HEK293 (cell line): ENCODE data around the gene ING4.

Source experiments
- CTCF ChIA-PET: fragments of 350-600 bp; formaldehyde crosslinking; extraction: SDS; loops from one replicate; lab custom pipeline; 2021; ENCODE audit warnings: antibody characterized with exemption; lab: Yijun Ruan, JAX
- POLR2A ChIA-PET: fragments of 300-600 bp; formaldehyde crosslinking; extraction: SDS; loops from one replicate; lab custom pipeline; 2020; ENCODE audit warnings: antibody characterized with exemption, inconsistent platforms; lab: Yijun Ruan, JAX
- H3K27ac ChIP-seq: fragments of 200-500 bp; sonication (Bioruptor generic); 2 replicates; pipeline ENCODE4 v1.5.1; 2014; ENCODE audit warnings: low read depth, low read length, control low read depth, inconsistent platforms; ENCODE audit errors: extremely low read depth
- H3K36me3 ChIP-seq, 2 experiments: fragments of 200-500 bp in 1 of 2; sonication (Bioruptor generic) in 1 of 2; 1 replicate in 1 of 2; 2 replicates in 1 of 2; pipeline ENCODE4 v1.5.1; 2014 to 2017; ENCODE audit warnings: inconsistent platforms in 2 of 2, low read length in 2 of 2; ENCODE audit not compliant: control insufficient read depth in 2 of 2, insufficient read depth in 1 of 2
- H3K4me1 ChIP-seq: fragments of 200-500 bp; sonication (Bioruptor generic); 2 replicates; pipeline ENCODE4 v1.5.1; 2014; ENCODE audit warnings: mild to moderate bottlenecking, low read length, inconsistent platforms; ENCODE audit not compliant: control insufficient read depth, insufficient read depth
- H3K4me3 ChIP-seq: 2 replicates; pipeline ENCODE4 v1.5.1; 2011; ENCODE audit warnings: low read depth, mild to moderate bottlenecking, control low read depth, low read length, moderate library complexity
- H3K9me3 ChIP-seq: fragments of 200-500 bp; sonication (Bioruptor generic); 2 replicates; pipeline ENCODE4 v1.5.1; 2014; ENCODE audit warnings: low read depth, low read length, inconsistent platforms; ENCODE audit not compliant: control insufficient read depth, insufficient read depth
- GLI2 ChIP-seq: fragments of 450-650 bp; formaldehyde crosslinking; IDR thresholded peaks from 2 replicates; pipeline ENCODE4; 2017; ENCODE audit warnings: missing biosample characterization, missing genetic modification characterization, low read depth, borderline replicate concordance
- GLIS1 ChIP-seq: fragments of 450-650 bp; formaldehyde crosslinking; IDR thresholded peaks from 2 replicates; pipeline ENCODE4 v1.5.1; 2016; ENCODE audit warnings: missing biosample characterization, missing genetic modification characterization
- HOXD13 ChIP-seq: sonication (generic); formaldehyde crosslinking; IDR thresholded peaks from 2 replicates; pipeline ENCODE4 v1.8.0; 2022; ENCODE audit warnings: missing genetic modification reagents, borderline replicate concordance
- ZBTB8A ChIP-seq: fragments of 450-650 bp; formaldehyde crosslinking; IDR thresholded peaks from 2 replicates; pipeline ENCODE4 v1.5.1; 2016; ENCODE audit warnings: missing biosample characterization, missing genetic modification characterization
- ZNF155 ChIP-seq: fragments of 450-650 bp; formaldehyde crosslinking; IDR thresholded peaks from 2 replicates; pipeline ENCODE4 v1.5.1; 2016; ENCODE audit warnings: missing biosample characterization, missing genetic modification characterization
- ZNF292 ChIP-seq: fragments of 450-650 bp; formaldehyde crosslinking; IDR thresholded peaks from 2 replicates; pipeline ENCODE4 v1.5.1; 2016; ENCODE audit warnings: low read depth, missing biosample characterization, missing genetic modification characterization, borderline replicate concordance
- ZNF311 ChIP-seq: fragments of 450-650 bp; formaldehyde crosslinking; IDR thresholded peaks from 2 replicates; pipeline ENCODE4 v1.5.1; 2017; ENCODE audit warnings: missing biosample characterization, missing genetic modification characterization, borderline replicate concordance
- ZNF426 ChIP-seq: fragments of 450-650 bp; formaldehyde crosslinking; IDR thresholded peaks from 2 replicates; pipeline ENCODE4 v1.5.1; 2017; ENCODE audit warnings: missing biosample characterization, missing genetic modification characterization, mild to moderate bottlenecking, inconsistent platforms, moderate library complexity
- ZNF449 ChIP-seq: fragments of 450-650 bp; formaldehyde crosslinking; IDR thresholded peaks from 2 replicates; pipeline ENCODE4 v1.5.1; 2017; ENCODE audit warnings: missing biosample characterization, mild to moderate bottlenecking, missing genetic modification characterization, moderate library complexity
- ZNF623 ChIP-seq: fragments of 450-650 bp; formaldehyde crosslinking; IDR thresholded peaks from 2 replicates; pipeline ENCODE4 v1.5.1; 2016; ENCODE audit warnings: missing biosample characterization, missing genetic modification characterization
- ZNF768 ChIP-seq: fragments of 450-650 bp; formaldehyde crosslinking; IDR thresholded peaks from 2 replicates; pipeline ENCODE4 v1.5.1; 2018; ENCODE audit warnings: missing biosample characterization, mild to moderate bottlenecking, missing genetic modification characterization
- ZSCAN4 ChIP-seq: fragments of 450-650 bp; formaldehyde crosslinking; IDR thresholded peaks from 2 replicates; pipeline ENCODE4 v1.5.1; 2017; ENCODE audit warnings: missing biosample characterization, missing genetic modification characterization
- ZSCAN5A ChIP-seq: fragments of 450-650 bp; formaldehyde crosslinking; IDR thresholded peaks from 2 replicates; pipeline ENCODE4 v1.5.1; 2016; ENCODE audit warnings: missing biosample characterization, missing genetic modification characterization

Gene ING4

GRCh38 chr12:6696690-6697583 lies 34.0 kb upstream of the ING4 start:
- Histone ChIP-seq H3K4me3 (no peak overlapping the region), H3K27ac (no peak overlapping the region), H3K36me3 (peaks cover 0 to 20% of the 10 kb centered on the region in 2 experiments; a peak in 1 of 3 replicates), H3K4me1 (no peaks in the 10 kb centered on the region), H3K9me3 (no peaks in the 10 kb centered on the region)
- TF ChIP-seq ZNF449 (tag by site-specific recombination) (no peak), GLI2 (tag by site-specific recombination) (no peak), HOXD13 (CRISPR knock-in tag) (no peak), ZNF155 (tag by site-specific recombination) (no peak), ZSCAN4 (no peak), ZNF426 (tag by site-specific recombination) (no peak), ZSCAN5A (tag by site-specific recombination) (no peak), ZNF292 (tag by site-specific recombination) (no peak), ZNF768 (tag by site-specific recombination) (no peak)
- ChIA-PET CTCF (interaction anchor here (0.5 to 1.5 kb wide), 4 partner anchors 24 to 411 kb away, joined by 3 to 5 read pairs (median 4); no protein-coding TSS in a partner anchor), POLR2A (interaction anchor here (0.5 to 1.0 kb wide), 3 partner anchors 69 to 117 kb away, joined by 3 to 12 read pairs (median 4); no protein-coding TSS in a partner anchor)

- ChIA-PET POLR2A (interaction anchor here (0.7 to 1.5 kb wide), 2 partner anchors 71 to 82 kb away, joined by 3 read pairs; no protein-coding TSS in a partner anchor), CTCF (interaction anchor here (0.6 to 1.5 kb wide), 7 partner anchors 11 to 132 kb away, joined by 3 to 5 read pairs (median 3); partner anchors contain the start of gene COPS7A)
- H3K4me1 ChIP-seq: 0 out of 2 replicates have a peak, but pooled peaks cover under 1% of the 10 kb centered on the region
- H3K36me3 ChIP-seq: peaks cover 0 to 24% of the 10 kb centered on the region in 2 experiments; a peak in 1 of 3 replicates
- H3K9me3 ChIP-seq: no peaks in the 10 kb centered on the region
- TF ChIP-seq ZBTB8A (tag by site-specific recombination) (no peak), GLIS1 (tag by site-specific recombination) (peak; percentile 50; the same call in 1 of the 2 replicates)
- H3K27ac ChIP-seq: no peak overlapping the region
- no peak overlapping the region for H3K4me3 ChIP-seq
Measured at GRCh38 chr12:6695313-6696045, 32.6 kb upstream of the ING4 start.

GRCh38 chr12:6694701-6695100 lies 31.8 kb upstream of the ING4 start:
- Histone ChIP-seq H3K9me3 (no peaks in the 10 kb centered on the region), H3K36me3 (peaks cover 0 to 24% of the 10 kb centered on the region in 2 experiments; a peak in 1 of 3 replicates), H3K27ac (no peak overlapping the region), H3K4me1 (peaks cover 4% of the 10 kb centered on the region; the same call in 1 of the 2 replicates), H3K4me3 (no peak overlapping the region)
- POLR2A ChIA-PET: interaction anchor here (1.5 kb wide), 1 partner anchor 81 kb away, joined by 3 read pairs; no protein-coding TSS in a partner anchor
- TF ChIP-seq ZNF623 (tag by site-specific recombination) (peak; percentile 80), ZNF311 (tag by site-specific recombination) (no peak)
- CTCF ChIA-PET: interaction anchor here (0.7 to 1.0 kb wide), 2 partner anchors 29 to 76 kb away, joined by 3 to 5 read pairs; partner anchors contain the start of gene COPS7A
